Nucleus accumbens (tissue), 56 donors: ENCODE measurements around the gene HIVEP3.
"Not testable (repeated sequence)": the region's sequence is repeated elsewhere in the genome, so short reads cannot be mapped to it uniquely, and the experiment has no call there.

Experiments used
- DNase-seq, 56 donors: peaks; one replicate each; lab custom pipeline; 2025; lab: John Stamatoyannopoulos, UW

HIVEP3 gene

DNA sequence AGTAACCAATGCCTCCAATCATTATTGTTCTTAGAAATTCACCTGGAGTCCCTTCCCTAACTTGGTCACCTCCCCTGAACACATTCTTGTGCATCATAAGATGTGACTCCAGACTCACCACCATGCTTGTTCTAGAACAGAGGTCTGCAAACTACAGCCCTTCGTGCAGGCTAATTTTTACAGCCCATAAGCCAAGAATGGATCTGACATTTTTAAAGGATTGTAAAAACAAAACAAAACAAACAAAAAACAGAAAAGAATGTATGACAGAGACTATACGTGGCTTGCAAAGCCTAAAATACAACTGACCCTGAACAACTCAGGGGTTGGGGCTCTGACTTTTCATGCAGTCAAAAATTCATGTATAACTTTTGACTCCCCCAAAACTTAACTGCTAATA, 6.2 kb upstream of the HIVEP3 start:
- DNase-seq, result no peak

DNA sequence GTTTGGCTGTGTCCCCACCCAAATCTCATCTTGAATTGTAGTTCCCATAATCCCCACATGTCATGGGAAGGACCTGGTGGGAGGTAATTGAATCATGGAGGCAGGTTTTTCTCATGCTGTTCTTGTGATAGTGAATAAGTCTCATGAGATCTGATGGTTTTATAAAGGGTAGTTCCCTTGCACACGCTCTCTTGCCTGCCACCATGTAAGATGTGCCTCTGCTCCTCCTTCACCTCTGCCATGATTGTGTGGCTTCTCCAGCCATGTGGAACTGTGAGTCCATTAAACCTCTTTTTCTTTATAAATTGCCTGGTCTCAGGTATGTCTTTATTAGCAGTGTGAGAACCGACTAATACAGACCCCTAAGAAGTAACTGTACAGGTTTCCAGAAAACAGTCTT, 2.5 kb upstream of the HIVEP3 start:
- DNase-seq, result not testable (repeated sequence)

DNA sequence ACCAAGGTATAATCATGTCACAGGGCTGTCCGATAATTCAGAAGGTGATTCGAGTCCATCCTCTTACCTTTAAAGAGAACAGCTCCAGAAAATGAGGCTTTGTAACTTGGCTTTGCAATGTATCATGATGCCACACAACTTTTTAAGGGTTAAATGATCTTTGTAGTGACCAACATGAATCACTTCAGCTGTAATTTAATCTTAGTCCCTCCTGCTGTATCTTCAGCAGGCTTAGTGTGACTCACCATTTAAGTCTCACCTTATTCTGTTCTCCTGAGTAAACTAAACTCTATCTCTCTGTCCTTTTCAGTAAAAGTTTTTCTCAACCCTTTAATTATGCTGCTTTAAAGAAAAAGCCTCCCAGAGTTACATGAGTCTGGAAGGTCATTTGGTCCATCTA, 1.9 kb upstream of the HIVEP3 start:
- no peak for DNase-seq

DNA sequence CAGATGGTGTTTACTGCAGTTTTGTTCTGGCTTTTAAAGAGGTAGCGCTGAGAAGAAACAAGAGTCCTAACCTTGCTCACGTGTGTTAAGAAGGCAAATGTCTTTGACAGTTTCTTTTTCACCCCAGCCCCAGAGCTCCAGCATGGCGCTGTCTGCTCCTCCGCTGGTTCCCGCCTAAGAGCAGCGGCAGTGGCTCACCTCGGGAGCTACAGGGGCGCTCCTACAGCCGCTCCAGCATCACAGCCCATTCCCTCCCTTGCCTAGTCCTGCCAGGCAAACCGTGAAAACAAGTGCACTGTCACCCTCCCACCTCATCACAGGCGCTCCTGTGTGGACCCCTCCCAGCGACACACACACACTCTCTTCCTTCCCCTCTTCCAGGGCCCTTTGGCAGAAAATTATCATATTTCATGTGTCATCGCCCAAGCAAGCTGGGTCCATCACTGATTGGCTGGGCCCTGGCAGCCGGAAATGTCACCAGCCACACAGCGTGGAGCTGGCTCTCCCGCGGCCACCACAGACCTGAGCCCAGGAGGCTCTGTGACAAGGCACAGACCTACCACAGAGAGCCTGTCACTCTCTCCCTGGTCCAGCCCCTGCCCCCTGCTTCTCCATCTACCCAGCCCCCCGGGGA, 1.2 kb upstream of the HIVEP3 start:
- peak in 14 of 56 donors; percentile 4 to 38 (median 18) for DNase-seq

DNA sequence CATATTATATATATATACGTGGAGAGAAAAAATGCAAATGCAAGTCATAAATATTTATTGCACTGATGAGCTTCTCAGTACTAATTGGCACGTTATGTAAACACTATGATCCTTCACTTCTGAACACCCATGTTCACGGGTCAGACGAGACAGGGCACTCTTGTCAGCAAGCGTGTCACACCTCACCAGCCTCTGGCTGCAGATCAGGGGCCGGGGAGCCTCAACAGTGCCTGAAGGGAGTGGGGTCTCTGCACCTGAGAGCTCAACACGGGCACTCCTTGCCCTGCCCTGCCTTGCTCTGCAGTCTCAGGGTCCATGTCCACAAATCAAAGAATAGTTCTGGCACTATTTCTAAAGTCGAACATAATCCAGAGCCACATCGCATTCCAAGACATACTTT, 409 bp upstream of the HIVEP3 start:
- DNase-seq, result no peak

DNA sequence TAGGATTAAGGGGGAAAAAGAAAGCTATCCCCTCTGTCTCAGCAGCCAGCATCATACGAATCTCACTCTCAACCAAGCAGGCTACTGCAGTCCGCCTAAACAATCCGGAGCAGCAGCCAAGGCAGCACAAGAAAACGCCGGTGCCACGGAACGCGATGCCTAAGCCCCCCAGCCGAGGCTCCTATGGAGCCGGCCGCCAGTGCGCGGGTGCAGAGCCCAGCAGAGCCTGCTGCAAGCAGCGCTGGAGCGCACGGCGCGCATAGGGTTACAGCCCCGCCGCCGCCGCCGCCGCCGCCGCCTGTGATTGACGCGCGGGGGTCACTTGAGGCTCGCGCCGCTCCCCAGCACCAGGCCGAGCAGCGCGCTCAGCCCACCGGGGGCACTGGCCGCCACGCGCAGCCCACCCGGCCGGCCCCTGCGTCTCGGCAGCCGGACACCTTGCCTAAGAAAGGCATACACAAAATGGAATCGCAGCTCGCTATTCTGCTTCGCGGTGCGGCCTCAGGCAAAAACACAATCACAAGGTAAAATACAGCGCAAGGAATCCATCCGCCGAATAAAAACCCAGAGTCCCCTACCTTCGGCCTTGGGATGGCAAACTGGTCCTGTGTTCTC, 780 bp downstream of the HIVEP3 start:
- peak in 31 of 56 donors; percentile 4 to 62 (median 35) for DNase-seq

DNA sequence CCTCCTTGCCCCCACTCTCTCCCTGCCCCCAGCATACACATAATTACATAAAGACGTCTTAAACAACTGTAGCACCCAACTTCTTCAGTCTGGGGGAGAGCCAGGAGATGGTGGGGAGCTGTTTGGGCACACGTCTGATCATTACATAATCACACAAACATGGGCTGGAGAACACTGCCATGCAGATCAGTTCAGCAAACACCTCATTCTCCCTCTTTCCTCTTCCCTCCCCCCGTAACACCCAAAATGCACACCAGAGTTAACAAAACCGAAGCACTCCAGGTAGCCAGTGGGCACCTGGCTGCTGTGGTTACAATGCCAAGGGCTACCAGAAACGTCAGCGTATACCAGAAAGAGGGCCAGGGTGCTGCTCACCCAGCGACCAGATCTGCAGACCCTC, 1.6 kb downstream of the HIVEP3 start:
- no peak for DNase-seq

DNA sequence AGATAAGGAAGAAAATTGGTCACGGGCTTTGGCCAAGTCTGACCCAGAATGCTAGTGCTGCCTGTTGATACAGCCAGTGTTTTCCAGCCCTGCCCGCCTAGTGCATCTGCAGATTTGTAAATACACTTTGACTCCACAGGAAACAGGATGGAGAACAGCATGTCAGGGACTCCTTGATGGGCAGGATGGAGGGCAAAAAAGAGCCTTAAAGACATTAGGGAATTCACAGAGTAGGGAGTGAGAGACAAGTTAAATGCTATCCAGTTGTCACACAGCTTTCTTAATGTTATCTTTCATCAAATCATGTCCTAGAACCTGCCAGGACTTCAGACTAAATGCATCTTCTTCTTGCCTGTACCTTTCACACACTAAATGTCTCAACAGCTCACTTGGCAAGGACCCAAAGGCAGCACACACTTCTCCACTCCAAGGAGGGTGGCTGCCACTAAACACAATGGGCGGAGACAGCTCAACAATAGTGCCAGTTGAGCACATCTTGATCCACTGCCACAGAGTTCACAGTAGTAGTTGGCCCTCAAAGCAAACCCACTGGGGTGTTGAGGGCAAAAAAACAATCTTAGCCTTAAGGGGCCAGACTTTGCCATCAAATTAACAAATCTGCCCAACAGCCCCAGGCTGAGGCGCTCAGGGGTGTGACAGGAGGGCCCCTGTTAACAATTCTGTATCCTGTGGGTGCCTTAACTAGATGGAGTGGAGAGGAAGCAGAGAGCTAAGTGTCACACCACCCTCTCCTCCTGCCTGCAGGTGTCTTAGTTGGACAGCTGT, 2.7 kb downstream of the HIVEP3 start:
- peak in 4 of 56 donors; percentile 4 to 48 (median 29) for DNase-seq

DNA sequence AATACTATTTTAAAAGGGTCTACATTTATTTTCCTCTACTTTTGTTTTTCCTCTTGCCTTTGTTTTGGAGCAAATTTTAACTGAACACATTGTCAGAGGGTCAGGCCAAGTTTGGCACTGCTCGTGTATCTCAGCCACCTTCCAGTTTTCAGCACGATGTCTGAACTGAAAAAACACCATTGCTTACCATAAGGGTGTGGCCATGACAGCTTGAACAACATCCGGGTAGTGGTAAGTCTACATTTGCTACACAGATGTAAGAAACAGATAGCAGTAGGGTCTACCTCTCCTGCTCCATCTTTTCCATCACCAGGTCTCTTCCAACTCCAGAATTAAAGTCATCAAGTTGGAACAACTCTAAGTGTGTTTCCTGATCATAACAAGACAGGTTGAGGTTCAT, 4.2 kb downstream of the HIVEP3 start:
- no peak for DNase-seq

DNA sequence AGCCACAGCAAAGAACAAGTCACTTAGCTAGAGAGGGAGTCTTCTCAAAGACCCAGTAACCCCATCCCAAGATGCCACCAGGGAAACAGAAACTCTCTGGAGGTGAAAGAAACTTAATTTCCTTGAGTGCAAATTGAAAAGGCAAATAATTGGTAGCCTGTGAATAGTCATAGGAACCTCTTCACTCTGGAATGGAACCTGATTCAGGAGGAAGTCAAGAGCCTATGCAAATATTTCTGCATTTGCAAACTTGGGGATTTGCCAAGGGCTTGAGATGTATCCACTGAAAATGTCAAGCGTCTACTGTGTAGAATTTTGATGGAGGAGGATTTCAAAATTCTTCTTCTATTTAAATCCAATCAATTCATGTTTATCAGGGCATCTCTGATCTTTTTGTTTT, 5.7 kb downstream of the HIVEP3 start:
- no peak for DNase-seq

DNA sequence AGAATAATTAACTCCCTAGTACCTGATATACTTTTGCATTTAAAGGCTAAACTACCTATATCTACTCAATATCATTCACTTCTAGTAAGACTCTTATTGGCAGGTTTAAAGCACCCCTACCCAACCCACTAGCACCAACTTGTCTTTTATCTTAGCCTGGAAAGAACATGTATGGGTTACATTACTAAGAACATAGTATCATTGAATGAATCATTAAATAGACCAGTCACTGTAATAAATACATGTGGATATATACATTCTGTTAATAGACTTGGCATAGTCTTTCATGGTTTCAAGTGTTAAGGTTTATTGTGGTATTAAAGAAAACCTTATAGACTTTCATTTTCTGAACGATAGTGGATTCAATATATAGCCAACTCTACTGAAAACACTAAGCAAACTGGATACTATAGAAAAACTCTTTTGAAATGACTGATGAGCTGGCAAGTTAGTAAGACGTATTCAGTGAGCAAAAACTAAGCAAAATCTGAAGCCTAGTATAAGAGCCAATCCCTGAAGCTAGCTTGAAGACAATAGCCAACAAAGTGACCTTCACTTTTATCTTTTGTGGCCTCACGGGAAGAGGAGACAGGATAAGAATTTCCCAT, 10.3 kb downstream of the HIVEP3 start:
- no peak for DNase-seq

DNA sequence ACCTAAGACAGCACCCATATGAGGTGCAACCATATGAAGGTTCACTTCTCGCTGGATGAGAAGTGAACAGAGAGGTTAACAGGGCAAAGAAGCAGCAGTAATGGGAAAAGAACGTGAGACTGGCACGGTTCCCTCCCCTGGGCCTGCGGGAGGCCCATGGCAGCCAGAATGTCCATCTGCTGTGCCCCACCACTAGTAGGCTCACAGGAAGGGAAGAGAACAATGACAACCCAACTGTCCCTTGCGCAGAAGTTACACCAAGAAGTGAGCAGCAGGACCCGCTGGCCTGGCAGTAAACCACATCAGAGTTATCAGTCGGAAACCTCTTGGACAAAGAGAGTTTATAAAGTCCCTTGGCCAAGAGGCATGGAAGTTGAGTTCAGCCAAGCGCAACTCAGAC, 11.3 kb downstream of the HIVEP3 start:
- DNase-seq, result no peak

DNA sequence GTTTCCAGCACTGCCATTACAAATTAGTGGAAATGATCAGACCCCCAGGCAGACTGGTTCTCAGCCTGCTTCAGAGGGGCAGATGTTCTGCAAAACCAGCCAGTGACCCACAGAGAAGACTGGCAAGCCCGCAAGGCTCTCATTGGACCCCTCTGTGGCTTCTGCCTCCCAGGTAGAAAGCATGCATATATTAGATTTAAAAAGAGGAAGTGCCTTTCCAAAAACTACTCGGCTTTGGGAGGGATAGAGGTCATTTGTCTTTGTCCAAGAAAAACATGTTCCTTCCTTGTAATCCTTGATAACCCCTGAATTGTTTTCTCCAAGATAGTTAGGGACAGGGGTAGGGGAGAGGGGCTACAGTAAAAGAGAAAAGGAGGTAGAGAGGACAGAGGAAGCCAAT, 11.8 kb downstream of the HIVEP3 start:
- no peak for DNase-seq

DNA sequence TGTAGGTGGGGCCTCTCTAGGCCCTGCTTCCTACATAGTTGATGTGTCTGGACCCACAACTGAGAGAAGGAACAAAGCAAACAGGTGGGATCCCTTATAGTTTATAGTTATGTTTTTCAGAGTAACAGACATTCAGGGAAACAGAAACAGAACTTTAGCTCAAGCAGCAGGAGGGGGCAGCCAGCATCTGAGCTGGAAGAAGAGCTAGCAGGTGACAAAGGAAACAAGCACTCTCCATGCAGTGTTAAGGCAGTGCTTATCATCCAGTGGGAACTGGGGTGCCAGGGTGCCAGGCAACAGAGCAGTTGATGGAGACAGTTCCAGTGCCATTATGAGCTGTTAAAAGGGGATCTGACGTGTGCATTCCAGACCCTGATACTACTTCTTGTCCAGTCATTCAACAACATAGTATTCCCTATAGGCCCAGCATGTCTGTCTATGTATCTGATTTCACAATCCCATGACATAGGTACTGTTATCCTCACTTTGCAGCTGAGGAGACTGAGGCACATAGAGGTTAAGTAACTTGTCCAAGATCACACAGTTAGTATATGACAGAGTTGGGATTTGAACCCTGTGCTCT, 13.5 kb downstream of the HIVEP3 start:
- no peak for DNase-seq

DNA sequence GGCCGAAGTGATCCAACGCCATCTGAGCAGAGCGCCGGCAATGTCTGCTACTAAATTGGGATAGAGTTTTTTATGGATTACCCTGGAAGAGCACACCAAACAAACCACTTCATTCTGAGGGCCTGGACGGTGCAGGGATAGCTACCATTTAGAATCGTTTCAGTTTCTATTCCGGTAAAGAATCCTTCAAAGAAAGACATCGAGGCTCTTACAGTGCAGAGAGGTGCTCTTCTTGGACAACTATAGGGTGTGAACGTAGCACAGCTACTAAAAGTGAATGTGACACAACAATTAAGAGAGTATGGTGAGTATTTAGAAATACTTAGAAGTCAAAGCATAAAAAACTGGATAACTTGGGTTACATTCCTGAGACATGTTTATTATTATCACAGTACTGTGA, 16.1 kb downstream of the HIVEP3 start:
- no peak for DNase-seq

DNA sequence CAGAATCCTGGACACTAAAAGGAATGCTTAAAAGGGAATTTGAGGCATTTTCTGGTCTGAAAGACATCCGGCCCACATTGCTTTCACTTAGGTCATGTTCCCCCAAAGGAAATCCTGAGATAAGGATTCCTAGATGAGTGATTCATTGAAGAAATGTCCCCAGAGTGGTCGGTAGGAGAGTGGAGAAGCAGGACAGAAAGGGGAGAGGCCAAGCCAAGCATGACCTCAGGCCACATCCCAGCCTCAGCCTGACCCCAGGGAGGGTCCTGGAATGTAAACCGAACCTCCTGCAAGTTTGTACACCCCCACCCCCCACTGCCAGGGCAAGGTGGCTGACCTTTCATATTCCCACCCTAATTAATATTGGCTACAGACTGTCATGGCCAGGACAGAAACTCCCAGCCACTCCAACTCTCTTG, 16.6 kb downstream of the HIVEP3 start:
- DNase-seq, result no peak

DNA sequence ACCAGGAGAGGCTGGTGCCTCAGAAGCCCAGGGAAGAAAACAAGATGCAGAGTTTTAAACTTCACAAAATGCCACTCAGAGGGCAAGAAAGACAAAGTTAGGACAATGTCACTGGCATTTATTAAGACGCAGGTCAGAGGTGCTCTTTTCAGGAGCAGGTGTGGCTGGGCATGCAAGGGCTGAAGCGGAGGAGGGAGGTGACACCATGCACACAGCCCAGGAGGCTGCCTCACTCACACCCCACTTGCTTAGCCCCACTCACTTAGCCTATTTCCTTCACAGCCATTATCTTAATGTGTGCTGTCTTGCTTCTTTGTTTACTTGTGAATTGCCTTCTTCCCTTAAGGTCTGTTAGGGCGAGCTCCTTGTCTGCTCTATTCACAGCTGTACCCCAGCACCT, 17.2 kb downstream of the HIVEP3 start:
- DNase-seq, result no peak

DNA sequence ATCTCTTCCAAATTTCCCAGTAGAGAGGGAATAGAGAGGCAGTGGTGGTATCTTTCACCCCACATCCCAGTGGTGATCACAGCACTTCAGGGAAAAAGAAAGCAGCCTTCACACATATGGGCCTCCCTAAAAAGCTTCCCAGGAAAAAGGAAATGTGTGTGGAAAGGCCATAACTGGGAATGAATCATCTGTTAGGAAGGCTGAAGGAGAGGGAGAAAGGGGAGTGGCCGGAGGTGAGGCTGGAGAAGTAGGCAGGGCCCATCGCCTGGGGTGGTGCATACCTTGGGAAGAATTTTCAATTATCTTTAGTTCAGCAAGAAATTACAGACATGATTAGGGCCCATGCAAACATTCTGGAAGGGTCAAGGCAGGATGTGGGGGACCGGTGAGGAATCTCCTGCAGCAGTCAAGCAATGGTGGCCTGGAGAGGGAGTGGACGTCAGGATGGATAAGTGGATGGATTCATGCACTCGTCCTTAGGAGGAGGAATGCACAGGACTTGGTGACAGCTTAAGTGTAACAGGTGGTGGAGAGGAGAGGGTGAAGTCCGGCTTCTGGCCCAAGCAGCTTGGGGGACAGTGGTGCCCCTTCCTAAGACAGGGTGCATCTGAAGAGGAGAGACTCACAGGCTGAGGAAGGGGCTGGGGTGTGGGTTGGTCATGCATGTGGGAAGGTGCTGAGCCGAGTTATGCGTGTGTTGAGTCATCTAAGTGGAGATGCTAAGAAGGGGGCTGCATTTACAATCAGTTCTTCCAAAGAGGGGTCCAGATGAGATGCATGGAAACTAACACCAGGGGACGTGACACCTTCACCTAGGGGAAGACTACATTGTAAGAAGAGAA, 17.9 kb downstream of the HIVEP3 start:
- DNase-seq, result no peak

DNA sequence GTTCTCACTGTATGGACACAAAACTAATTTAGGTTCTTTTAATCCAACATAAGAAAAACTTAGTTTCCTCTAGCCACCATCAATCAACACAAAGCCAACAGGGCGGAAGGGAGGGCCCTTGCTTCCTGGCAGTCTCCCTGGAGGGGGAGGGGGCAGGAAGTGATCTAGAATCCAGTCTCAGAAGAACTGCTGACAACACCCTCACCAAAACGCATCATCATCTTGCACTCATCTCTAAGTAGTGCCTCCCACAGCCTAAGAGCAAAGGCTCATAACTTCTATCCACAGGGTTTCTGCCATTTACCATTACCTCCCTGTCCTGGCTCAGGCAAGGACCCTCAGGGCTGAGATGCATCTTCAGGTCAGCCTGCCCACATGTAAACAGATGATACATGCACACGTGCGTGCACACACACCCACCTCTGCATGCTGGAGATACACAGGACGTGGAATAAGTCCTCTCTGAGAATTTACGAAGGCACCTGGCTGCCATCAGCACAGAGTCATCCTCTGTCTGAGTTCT, 20.5 kb downstream of the HIVEP3 start:
- peak in 1 of 56 donors; percentile 11 for DNase-seq

DNA sequence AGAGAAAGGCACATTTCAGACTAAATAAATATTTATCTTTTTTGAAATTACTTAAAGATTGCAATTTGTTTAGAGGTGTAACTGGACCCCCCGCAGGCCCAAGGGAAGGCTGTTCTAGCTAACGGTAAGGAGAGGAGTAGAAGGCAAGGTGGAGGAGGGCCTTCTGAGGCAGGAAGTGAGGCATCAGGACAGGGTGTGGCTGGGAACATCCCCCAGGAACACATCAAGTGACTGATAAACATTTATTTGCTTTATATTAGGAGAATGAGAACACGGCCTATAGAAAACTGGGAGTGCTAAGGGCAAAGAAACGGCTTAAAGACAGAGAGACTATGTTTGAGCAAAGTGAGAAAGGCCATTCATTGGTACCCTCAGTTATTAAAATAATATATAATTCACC, 23.2 kb downstream of the HIVEP3 start:
- DNase-seq, result no peak
